WTC11 (cell line): Measurements from ENCODE around the gene BCL2L12. TPM values are rescaled to one million over a fixed set of nuclear protein-coding genes. Genes with fewer than 3 reads are reported as not detected.

Source experiments
- ATAC-seq: fragments of 200-7000 bp; cut with Tn5 transposase; 2 replicates; pipeline ENCODE4 v1.10.0; 2021; ENCODE audit warnings: mild to moderate bottlenecking, moderate library complexity
- CTCF ChIA-PET: fragments of 300-600 bp; sonication (Branson Sonifier 250); formaldehyde crosslinking; loops from one replicate; lab custom pipeline; 2021; ENCODE audit warnings: antibody characterized with exemption; lab: Charles Lee
- POLR2A ChIA-PET: fragments of 350-600 bp; sonication (Branson Sonifier 250); formaldehyde crosslinking; loops from one replicate; lab custom pipeline; 2021; ENCODE audit warnings: antibody characterized with exemption; lab: Charles Lee
- DNase-seq: peaks from one replicate; pipeline ENCODE4 v3.0.0; 2021; ENCODE audit warnings: low spot score
- H3K27ac Mint-ChIP-seq: 2 replicates; pipeline ENCODE4 v1.8.0; 2021; ENCODE audit warnings: mixed read lengths
- H3K27me3 Mint-ChIP-seq: 2 replicates; pipeline ENCODE4 v1.8.0; 2021; ENCODE audit warnings: low read depth, mild to moderate bottlenecking, moderate library complexity, mixed read lengths
- H3K36me3 Mint-ChIP-seq: 2 replicates; pipeline ENCODE4 v1.8.0; 2021; ENCODE audit warnings: mixed read lengths
- H3K4me1 Mint-ChIP-seq: 2 replicates; pipeline ENCODE4 v1.8.0; 2022; ENCODE audit warnings: mixed read lengths
- H3K4me3 Mint-ChIP-seq: 2 replicates; pipeline ENCODE4 v1.8.0; 2021; ENCODE audit warnings: mild to moderate bottlenecking, moderate library complexity, mixed read lengths
- H3K9me3 Mint-ChIP-seq: 2 replicates; pipeline ENCODE4 v1.8.0; 2021; ENCODE audit warnings: mixed read lengths
- ARID4B ChIP-seq: sonication (generic); formaldehyde crosslinking; IDR thresholded peaks from 2 replicates; pipeline ENCODE4 v1.8.0; 2023; ENCODE audit warnings: missing genetic modification reagents, mild to moderate bottlenecking, borderline replicate concordance
- ATF2 ChIP-seq: sonication (generic); formaldehyde crosslinking; IDR thresholded peaks from 2 replicates; pipeline ENCODE4 v1.8.1; 2022; ENCODE audit warnings: low read depth, missing genetic modification reagents, borderline replicate concordance
- CDX4 ChIP-seq: fragments of 250-450 bp; sonication (Bioruptor Pico); IDR thresholded peaks from 2 replicates; pipeline ENCODE4 v1.9.0; 2021; ENCODE audit warnings: moderate library complexity, mild to moderate bottlenecking, inconsistent platforms, borderline replicate concordance
- EMX1 ChIP-seq: fragments of 250-450 bp; sonication (Bioruptor Pico); IDR thresholded peaks from 2 replicates; pipeline ENCODE4 v1.8.0; 2021; ENCODE audit warnings: mild to moderate bottlenecking
- NFE2L1 ChIP-seq: sonication (generic); formaldehyde crosslinking; IDR thresholded peaks from 2 replicates; pipeline ENCODE4 v1.8.1; 2023; ENCODE audit warnings: missing genetic modification reagents
- NR3C1 ChIP-seq: sonication (generic); formaldehyde crosslinking; conservative IDR thresholded peaks from 2 replicates; pipeline ENCODE4 v1.8.1; 2023; ENCODE audit warnings: low read depth, mild to moderate bottlenecking, missing genetic modification reagents
- PRDM15 ChIP-seq: sonication (generic); formaldehyde crosslinking; IDR thresholded peaks from 2 replicates; pipeline ENCODE4 v1.8.0; 2022; ENCODE audit warnings: missing genetic modification reagents
- RELA ChIP-seq: sonication (generic); formaldehyde crosslinking; IDR thresholded peaks from 2 replicates; pipeline ENCODE4 v1.8.1; 2022; ENCODE audit warnings: missing genetic modification reagents, mild to moderate bottlenecking, borderline replicate concordance
- SMAD4 ChIP-seq: sonication (generic); formaldehyde crosslinking; IDR thresholded peaks from 2 replicates; pipeline ENCODE4 v1.8.0; 2022; ENCODE audit warnings: mild to moderate bottlenecking, missing genetic modification reagents
- TP53 ChIP-seq: sonication (generic); formaldehyde crosslinking; IDR thresholded peaks from 2 replicates; pipeline ENCODE4 v1.8.1; 2023; ENCODE audit warnings: mild to moderate bottlenecking, missing genetic modification reagents
- ZNF396 ChIP-seq: fragments of 250-450 bp; sonication (Bioruptor Pico); IDR thresholded peaks from 2 replicates; pipeline ENCODE4 v1.8.0; 2021; ENCODE audit warnings: mild to moderate bottlenecking, moderate library complexity, borderline replicate concordance
- total RNA-seq: library from RNA; stranded (reverse); gene quantifications from 3 replicates; pipeline ENCODE4 v1.2.3, GENCODE V29; 2021

The BCL2L12 gene
- total RNA-seq, 1 experiment from 2014 or later: 146 TPM

- Mint-ChIP-seq H3K36me3 (peaks cover 75% of the 10 kb centered on the region), H3K27me3 (no peaks in the 10 kb centered on the region), H3K27ac (no peak overlapping the region), H3K4me3 (no peak overlapping the region), H3K9me3 (peaks cover 7% of the 10 kb centered on the region), H3K4me1 (peaks cover 10% of the 10 kb centered on the region)
- ATAC-seq (no peak), DNase-seq (no peak)
- ChIA-PET POLR2A (no interaction called here), CTCF (interaction anchor here (0.6 to 1.3 kb wide), 3 partner anchors 19 to 40 kb away, joined by 3 to 4 read pairs (median 3); partner anchors contain the start of gene PRMT1)
- TF ChIP-seq NFE2L1 (no peak), RELA (CRISPR knock-in tag) (no peak), EMX1 (CRISPR knock-in tag) (no peak), ATF2 (no peak), NR3C1 (CRISPR knock-in tag) (no peak), ARID4B (CRISPR knock-in tag) (no peak), ZNF396 (CRISPR knock-in tag) (no peak), TP53 (no peak), PRDM15 (no peak)
These were observed 7.6 kb upstream of the BCL2L12 start for GRCh38 chr19:49658139-49658517.

GRCh38 chr19:49658566-49659442, 6.9 kb upstream of the BCL2L12 start:
- peaks cover 7% of the 10 kb centered on the region for H3K9me3 Mint-ChIP-seq
- TF ChIP-seq CDX4 (CRISPR knock-in tag) (no peak), RELA (CRISPR knock-in tag) (0 out of 2 replicates have a peak, but pooled peaks have one; percentile 17), SMAD4 (no peak)
- H3K4me3 Mint-ChIP-seq: no peak overlapping the region
- ATAC-seq (no peak), DNase-seq (no peak)
- ChIA-PET CTCF (interaction anchor here (1.0 to 1.3 kb wide), 2 partner anchors 18 to 22 kb away, joined by 3 to 4 read pairs; partner anchors contain the start of gene PRMT1), POLR2A (no interaction called here)
- H3K27me3 Mint-ChIP-seq: no peaks in the 10 kb centered on the region
- H3K4me1 Mint-ChIP-seq: peaks cover 10% of the 10 kb centered on the region
- H3K36me3 Mint-ChIP-seq: peaks cover 73% of the 10 kb centered on the region
- H3K27ac Mint-ChIP-seq: no peak overlapping the region
